Immature natural killer cell (primary cell): ENCODE results near the gene TMEM51. TPM values are rescaled to one million over a fixed set of nuclear protein-coding genes. Genes with fewer than 3 reads are reported as not detected.

Source experiments
- DNase-seq, 3 donors: peaks; one replicate each; pipeline ENCODE4 v3.0.0; 2022; ENCODE audit warnings: mixed read lengths in 1 of 3
- H3K27ac Mint-ChIP-seq, 6 donors: one replicate each; pipeline ENCODE4 v1.8.0; 2020; ENCODE audit warnings: mixed read lengths in 6 of 6, mild to moderate bottlenecking in 5 of 6, inconsistent platforms in 4 of 6, moderate library complexity in 3 of 6
- H3K27me3 Mint-ChIP-seq, 3 donors: one replicate each; pipeline ENCODE4 v1.8.0; 2020 to 2021; ENCODE audit warnings: low read depth in 3 of 3, mild to moderate bottlenecking in 3 of 3, mixed read lengths in 3 of 3, moderate library complexity in 3 of 3, inconsistent platforms in 1 of 3
- H3K36me3 Mint-ChIP-seq, 3 donors: one replicate each; pipeline ENCODE4 v1.8.0; 2020; ENCODE audit warnings: mixed read lengths in 3 of 3, inconsistent platforms in 2 of 3, mild to moderate bottlenecking in 2 of 3
- H3K4me1 Mint-ChIP-seq, 2 donors: one replicate each; pipeline ENCODE4 v1.8.0; 2020; ENCODE audit warnings: inconsistent platforms in 2 of 2, mild to moderate bottlenecking in 2 of 2, mixed read lengths in 2 of 2, moderate library complexity in 1 of 2
- H3K4me3 Mint-ChIP-seq, 5 donors: one replicate each; pipeline ENCODE4 v1.8.0; 2020; ENCODE audit warnings: mild to moderate bottlenecking in 5 of 5, mixed read lengths in 5 of 5, inconsistent platforms in 3 of 5, moderate library complexity in 3 of 5
- H3K9me3 Mint-ChIP-seq, 6 donors: one replicate each; pipeline ENCODE4 v1.8.0; 2020; ENCODE audit warnings: mild to moderate bottlenecking in 6 of 6, mixed read lengths in 6 of 6, inconsistent platforms in 4 of 6, moderate library complexity in 3 of 6
- polyA plus RNA-seq, 3 donors: library from polyadenylated mRNA; unstranded; fragments of 300-500 nt; fragmentation: Illumina TruSeq; gene quantifications; one replicate each; pipeline ENCODE4 v1.2.3, GENCODE V29; 2021

Gene TMEM51
- polyA plus RNA-seq, 3 donors from 2014 or later = not detected

GRCh38 chr1:15220825-15221431 is 67.4 kb downstream of the TMEM51 start:
- no peak overlapping the region for H3K4me3 Mint-ChIP-seq

GRCh38 chr1:15222653-15223303 is 69.2 kb downstream of the TMEM51 start:
- H3K27me3 Mint-ChIP-seq = peaks cover 3 to 5% (median 4%) of the 10 kb centered on the region in 3 donors
- H3K4me1 Mint-ChIP-seq = peaks cover 15 to 17% of the 10 kb centered on the region in 2 donors
- DNase-seq = no peak
- no peaks in the 10 kb centered on the region for H3K36me3 Mint-ChIP-seq
- H3K27ac Mint-ChIP-seq = no peak overlapping the region
- no peak overlapping the region for H3K4me3 Mint-ChIP-seq
- H3K9me3 Mint-ChIP-seq = no peaks in the 10 kb centered on the region

More at GRCh38 chr1:15220825-15221431, 67.4 kb downstream of the TMEM51 start:
- no peak for DNase-seq
- peaks cover 25 to 26% of the 10 kb centered on the region in 2 donors for H3K4me1 Mint-ChIP-seq
- H3K36me3 Mint-ChIP-seq = no peaks in the 10 kb centered on the region
- H3K27me3 Mint-ChIP-seq = peaks cover 3 to 5% (median 4%) of the 10 kb centered on the region in 3 donors
- no peak overlapping the region for H3K27ac Mint-ChIP-seq
- H3K9me3 Mint-ChIP-seq = no peaks in the 10 kb centered on the region

- no peaks in the 10 kb centered on the region for H3K9me3 Mint-ChIP-seq
- no peak overlapping the region for H3K4me3 Mint-ChIP-seq
- no peak overlapping the region for H3K27ac Mint-ChIP-seq
- DNase-seq = no peak
- peaks cover 0 to 5% (median 2%) of the 10 kb centered on the region in 3 donors for H3K27me3 Mint-ChIP-seq
- H3K36me3 Mint-ChIP-seq = no peaks in the 10 kb centered on the region
- peaks cover under 1 to 1% of the 10 kb centered on the region in 2 donors for H3K4me1 Mint-ChIP-seq
Measured at GRCh38 chr1:15224259-15224869, 70.8 kb downstream of the TMEM51 start.

- Mint-ChIP-seq H3K9me3 (no peaks in the 10 kb centered on the region), H3K4me1 (no peaks in the 10 kb centered on the region), H3K4me3 (no peak overlapping the region), H3K27ac (no peak overlapping the region), H3K36me3 (no peaks in the 10 kb centered on the region), H3K27me3 (peaks cover 0 to 5% (median 0%) of the 10 kb centered on the region in 3 donors)
- no peak for DNase-seq
Measured at GRCh38 chr1:15224974-15225373, 71.4 kb downstream of the TMEM51 start.

GRCh38 chr1:15225461-15225860 is 71.9 kb downstream of the TMEM51 start:
- Mint-ChIP-seq H3K36me3 (no peaks in the 10 kb centered on the region), H3K9me3 (no peaks in the 10 kb centered on the region), H3K27ac (no peak overlapping the region), H3K4me1 (no peaks in the 10 kb centered on the region), H3K27me3 (peaks cover 0 to 5% (median 0%) of the 10 kb centered on the region in 3 donors), H3K4me3 (no peak overlapping the region)
- no peak for DNase-seq

- Mint-ChIP-seq H3K4me3 (no peak overlapping the region), H3K27me3 (peaks cover 0 to 4% (median 0%) of the 10 kb centered on the region in 3 donors), H3K27ac (no peak overlapping the region), H3K9me3 (peaks cover 0 to 2% (median 0%) of the 10 kb centered on the region in 6 donors), H3K36me3 (no peaks in the 10 kb centered on the region), H3K4me1 (peaks cover 2 to 9% of the 10 kb centered on the region in 2 donors)
- no peak for DNase-seq
Measured at GRCh38 chr1:15226388-15227255, 73.1 kb downstream of the TMEM51 start.

- H3K36me3 Mint-ChIP-seq = no peaks in the 10 kb centered on the region
- H3K4me3 Mint-ChIP-seq = no peak overlapping the region
- peaks cover 3 to 12% of the 10 kb centered on the region in 2 donors for H3K4me1 Mint-ChIP-seq
- DNase-seq = no peak
- H3K9me3 Mint-ChIP-seq = peaks cover 0 to 2% (median 0%) of the 10 kb centered on the region in 6 donors
- no peaks in the 10 kb centered on the region for H3K27me3 Mint-ChIP-seq
- no peak overlapping the region for H3K27ac Mint-ChIP-seq
Measured at GRCh38 chr1:15229707-15230131, 76.2 kb downstream of the TMEM51 start.

GRCh38 chr1:15231714-15232201 is 78.2 kb downstream of the TMEM51 start:
- H3K27ac Mint-ChIP-seq = peak overlapping the region in 2 of 6 donors; percentile 13 to 15
- peaks cover 0 to 2% (median 0%) of the 10 kb centered on the region in 3 donors for H3K27me3 Mint-ChIP-seq
- H3K4me1 Mint-ChIP-seq = peaks cover 3 to 12% of the 10 kb centered on the region in 2 donors
- H3K4me3 Mint-ChIP-seq = no peak overlapping the region
- H3K9me3 Mint-ChIP-seq = peaks cover 0 to 2% (median 0%) of the 10 kb centered on the region in 6 donors
- H3K36me3 Mint-ChIP-seq = no peaks in the 10 kb centered on the region
- peak in 2 of 3 donors; percentile 8 to 11 for DNase-seq

GRCh38 chr1:15233689-15234088 is 80.1 kb downstream of the TMEM51 start:
- peaks cover 0 to 5% (median 2%) of the 10 kb centered on the region in 3 donors for H3K27me3 Mint-ChIP-seq
- no peak overlapping the region for H3K27ac Mint-ChIP-seq
- peaks cover 3 to 12% of the 10 kb centered on the region in 2 donors for H3K4me1 Mint-ChIP-seq
- no peaks in the 10 kb centered on the region for H3K36me3 Mint-ChIP-seq
- DNase-seq = no peak
- H3K4me3 Mint-ChIP-seq = no peak overlapping the region
- H3K9me3 Mint-ChIP-seq = peaks cover 0 to 2% (median 0%) of the 10 kb centered on the region in 6 donors

- Mint-ChIP-seq H3K27ac (no peak overlapping the region), H3K9me3 (peaks cover 0 to 2% (median 0%) of the 10 kb centered on the region in 6 donors), H3K4me1 (peaks cover 3 to 5% of the 10 kb centered on the region in 2 donors), H3K27me3 (peaks cover 0 to 5% (median 2%) of the 10 kb centered on the region in 3 donors), H3K36me3 (no peaks in the 10 kb centered on the region), H3K4me3 (no peak overlapping the region)
- DNase-seq = no peak
Measured at GRCh38 chr1:15236321-15236721, 82.8 kb downstream of the TMEM51 start.

- no peaks in the 10 kb centered on the region for H3K9me3 Mint-ChIP-seq
- DNase-seq = no peak
- H3K4me3 Mint-ChIP-seq = no peak overlapping the region
- peaks cover 0 to 5% (median 2%) of the 10 kb centered on the region in 3 donors for H3K27me3 Mint-ChIP-seq
- no peak overlapping the region for H3K27ac Mint-ChIP-seq
- H3K36me3 Mint-ChIP-seq = no peaks in the 10 kb centered on the region
- H3K4me1 Mint-ChIP-seq = peaks cover 0 to 1% of the 10 kb centered on the region in 2 donors
Measured at GRCh38 chr1:15236746-15237145, 83.2 kb downstream of the TMEM51 start.

GRCh38 chr1:15238789-15239188 is 85.2 kb downstream of the TMEM51 start:
- H3K36me3 Mint-ChIP-seq = peaks cover 0 to 6% (median 0%) of the 10 kb centered on the region in 3 donors
- no peak overlapping the region for H3K4me3 Mint-ChIP-seq
- no peaks in the 10 kb centered on the region for H3K9me3 Mint-ChIP-seq
- no peak overlapping the region for H3K27ac Mint-ChIP-seq
- no peak for DNase-seq
- peaks cover 0 to 5% (median 2%) of the 10 kb centered on the region in 3 donors for H3K27me3 Mint-ChIP-seq
- no peaks in the 10 kb centered on the region for H3K4me1 Mint-ChIP-seq

- Mint-ChIP-seq H3K27ac (no peak overlapping the region), H3K36me3 (peaks cover 0 to 6% (median 0%) of the 10 kb centered on the region in 3 donors), H3K27me3 (peaks cover 2 to 13% (median 13%) of the 10 kb centered on the region in 3 donors), H3K4me3 (no peak overlapping the region), H3K4me1 (peaks cover 20 to 28% of the 10 kb centered on the region in 2 donors), H3K9me3 (no peaks in the 10 kb centered on the region)
- no peak for DNase-seq
Measured at GRCh38 chr1:15242766-15243165, 89.2 kb downstream of the TMEM51 start.
